ENCODE measurements around the gene FAM107B.

Gene FAM107B

DNA sequence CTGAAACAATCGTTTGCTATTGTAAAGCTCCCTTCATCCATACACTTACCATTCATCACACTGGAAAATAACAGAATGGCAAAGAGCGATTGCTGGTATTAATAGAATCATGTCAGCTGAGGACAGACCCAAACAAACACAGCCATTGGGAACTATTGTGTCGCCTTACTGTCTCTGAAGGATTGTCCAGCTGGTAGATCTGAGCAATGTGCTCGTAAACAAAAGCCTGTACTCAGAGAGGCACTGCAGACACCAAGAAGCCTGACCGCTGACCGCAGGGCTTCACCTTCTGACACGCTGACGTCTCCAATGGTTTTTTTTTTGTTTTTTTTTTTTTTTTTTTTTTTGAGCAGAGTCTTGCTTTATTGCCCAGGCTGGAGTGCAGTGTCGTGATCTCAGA lies 292.9 kb downstream of the FAM107B start:
- DNase-seq, result no peak

GRCh38 chr10:14481014-14481413 lies 293.7 kb downstream of the FAM107B start:
- no peak for DNase-seq

DNA sequence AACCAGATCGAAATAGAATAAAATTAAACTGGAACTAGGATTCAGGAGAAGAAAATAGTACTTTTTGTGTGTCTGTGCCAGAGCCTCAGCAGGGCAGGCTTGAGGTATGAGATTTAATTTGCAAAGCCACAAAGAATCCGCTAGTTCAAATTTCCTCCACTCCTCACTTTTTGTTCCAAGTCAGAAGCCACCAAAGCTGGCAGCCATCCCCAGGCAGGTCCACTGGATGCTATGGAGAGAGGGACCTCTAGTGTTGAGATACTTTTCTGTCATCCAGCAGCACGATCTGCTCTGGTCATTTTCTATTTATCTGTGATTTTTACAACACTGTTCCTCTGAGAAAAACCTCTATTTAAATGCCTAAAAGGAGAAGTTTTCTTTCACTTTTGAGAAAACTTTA lies 296.1 kb downstream of the FAM107B start:
- DNase-seq, result no peak

- DNase-seq, result no peak
These were observed 296.5 kb downstream of the FAM107B start for GRCh38 chr10:14478201-14478600.

DNA sequence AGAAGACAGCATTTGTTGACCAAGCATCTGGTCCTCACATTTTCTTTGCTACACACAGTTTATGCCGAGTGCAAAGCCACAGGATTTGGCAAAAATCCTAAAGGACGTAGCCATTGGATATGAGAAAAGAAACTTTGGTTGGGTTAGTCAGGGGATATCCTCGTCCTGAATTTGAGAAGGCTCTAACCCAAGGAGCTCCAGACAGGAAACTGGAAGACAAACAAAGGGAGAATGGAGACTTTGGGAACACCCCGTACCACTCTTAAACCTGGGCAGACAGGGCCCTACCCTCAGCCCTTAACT lies 297.3 kb downstream of the FAM107B start:
- no peak for DNase-seq

DNA sequence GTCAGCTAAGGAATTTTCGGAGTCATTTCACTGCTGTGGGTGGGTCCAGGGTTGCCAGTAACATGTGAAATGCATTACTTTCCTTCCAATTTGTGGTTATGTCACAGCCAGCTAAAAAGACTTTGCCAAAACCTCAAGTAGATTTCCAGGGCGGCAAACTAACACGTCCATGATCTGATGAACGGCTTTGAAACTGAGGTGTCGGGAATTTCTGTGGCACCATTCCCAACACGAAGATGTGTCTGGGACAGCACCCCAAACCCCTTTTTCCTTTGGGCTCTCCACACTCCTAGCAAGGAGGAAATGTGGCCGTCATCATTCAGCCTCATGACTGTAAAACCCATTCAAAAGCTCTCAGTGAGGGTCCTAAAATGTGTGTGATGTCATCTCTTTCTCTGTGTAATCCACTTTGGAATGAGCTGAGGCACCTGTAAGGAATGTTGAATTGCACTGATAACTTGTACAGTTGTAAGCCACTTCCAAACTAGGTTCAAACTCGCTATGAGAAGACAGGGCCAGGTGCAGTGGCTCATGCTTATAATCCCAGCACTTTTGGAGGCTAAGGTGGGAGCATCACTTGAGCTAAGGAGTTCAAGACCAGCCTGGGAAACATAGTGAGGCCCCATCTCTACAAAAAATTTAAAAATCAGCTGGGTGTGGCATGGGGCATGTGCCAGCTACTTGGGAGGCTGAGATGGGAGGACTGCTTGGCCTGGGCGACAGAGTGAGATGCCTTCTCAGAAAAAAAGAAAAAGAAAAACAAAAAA lies 297.9 kb downstream of the FAM107B start:
- DNase-seq, result no peak

DNA sequence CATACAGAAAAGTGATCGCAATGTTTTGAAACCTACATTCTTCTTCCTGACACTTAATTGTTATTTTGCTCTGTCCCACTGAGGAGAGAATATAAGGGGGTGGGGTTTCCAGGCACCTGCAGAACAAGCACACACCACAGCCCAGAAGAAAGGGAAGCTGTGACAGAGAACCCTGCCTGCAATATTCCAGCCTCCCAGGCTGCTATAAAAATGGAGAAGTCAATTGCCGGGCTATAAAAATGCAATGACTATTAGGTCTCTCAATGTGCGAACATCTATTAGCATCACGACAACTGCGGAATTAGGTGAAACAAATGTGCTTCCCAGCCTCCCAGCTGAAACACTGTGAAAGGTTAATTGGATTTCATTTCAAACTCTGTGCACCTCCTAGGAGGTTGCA lies 298.7 kb downstream of the FAM107B start:
- no peak for DNase-seq

DNA sequence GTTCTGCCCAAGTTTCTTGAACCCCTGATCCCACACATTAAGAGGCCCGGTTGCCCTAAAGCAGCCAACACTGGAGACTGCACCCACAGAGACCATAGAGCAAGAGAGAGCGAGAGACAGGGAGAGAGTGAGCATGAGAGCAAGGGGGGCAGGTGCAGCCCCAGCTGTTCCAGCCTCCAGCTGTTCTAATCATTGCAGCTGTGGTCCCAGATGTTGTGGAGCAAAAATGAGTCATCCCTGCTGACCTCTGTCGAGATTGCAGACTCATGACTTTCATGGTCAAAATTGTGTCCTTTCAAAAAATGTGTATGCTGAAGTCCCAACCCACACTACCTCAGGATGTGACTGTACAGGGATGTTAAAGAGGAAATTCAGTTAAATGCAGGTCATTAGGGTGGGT lies 300.0 kb downstream of the FAM107B start:
- no peak for DNase-seq

DNA sequence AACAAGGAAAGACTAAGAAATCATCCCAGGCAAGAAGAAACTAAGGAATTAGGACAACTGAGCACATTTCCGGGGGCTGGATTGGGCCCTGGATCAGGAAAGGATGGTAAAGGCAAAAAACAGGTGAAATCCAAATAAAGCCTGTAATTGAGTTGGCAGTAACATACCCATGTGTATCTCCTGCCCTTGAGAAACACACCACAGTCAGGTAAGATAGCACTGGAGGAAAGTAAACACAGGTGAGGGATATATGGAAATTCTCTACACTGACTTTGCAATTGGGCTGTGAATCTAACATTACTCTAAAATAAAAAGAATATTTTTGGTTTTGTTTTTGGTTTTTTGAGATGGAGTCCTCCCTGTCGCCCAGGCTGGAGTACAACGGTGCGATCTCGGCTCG lies 303.8 kb downstream of the FAM107B start:
- DNase-seq, result no peak

- DNase-seq, result no peak
These were observed 306.0 kb downstream of the FAM107B start for GRCh38 chr10:14468726-14469125.

Data from CD4-positive, alpha-beta T cell treated with Interleukin-6 for 4 hours (primary cell).